Midbrain (tissue), 1 donor: ENCODE results near the gene PRF1.

Experiments used
- DNase-seq: peaks from one replicate; lab custom pipeline; 2025; lab: John Stamatoyannopoulos, UW

Gene PRF1

GRCh38 chr10:70576803-70577517 lies 25.6 kb downstream of the PRF1 start:
- no peak for DNase-seq

- DNase-seq = peak; percentile 23
Observed at GRCh38 chr10:70575874-70576802, 26.4 kb downstream of the PRF1 start.

- DNase-seq = no peak
Observed at GRCh38 chr10:70575486-70575873, 27.1 kb downstream of the PRF1 start.

GRCh38 chr10:70573599-70574506 lies 28.7 kb downstream of the PRF1 start:
- no peak for DNase-seq

GRCh38 chr10:70571636-70572439 lies 30.7 kb downstream of the PRF1 start:
- DNase-seq = no peak

GRCh38 chr10:70571236-70571635 lies 31.3 kb downstream of the PRF1 start:
- no peak for DNase-seq

- no peak for DNase-seq
Observed at GRCh38 chr10:70568781-70569495, 33.6 kb downstream of the PRF1 start.

GRCh38 chr10:70568113-70568512 lies 34.4 kb downstream of the PRF1 start:
- DNase-seq = no peak

- no peak for DNase-seq
Observed at GRCh38 chr10:70567603-70568002, 34.9 kb downstream of the PRF1 start.

GRCh38 chr10:70566515-70567290 lies 35.8 kb downstream of the PRF1 start:
- no peak for DNase-seq

GRCh38 chr10:70565556-70566514 lies 36.7 kb downstream of the PRF1 start:
- no peak for DNase-seq

GRCh38 chr10:70564901-70565351 lies 37.6 kb downstream of the PRF1 start:
- DNase-seq = no peak

- DNase-seq = no peak
Observed at GRCh38 chr10:70564113-70564725, 38.3 kb downstream of the PRF1 start.

GRCh38 chr10:70563230-70563629 lies 39.3 kb downstream of the PRF1 start:
- no peak for DNase-seq

- no peak for DNase-seq
Observed at GRCh38 chr10:70562036-70562755, 40.3 kb downstream of the PRF1 start.

- no peak for DNase-seq
Observed at GRCh38 chr10:70561558-70561957, 41.0 kb downstream of the PRF1 start.

- no peak for DNase-seq
Observed at GRCh38 chr10:70561070-70561469, 41.5 kb downstream of the PRF1 start.
